Mononuclear cell (primary cell): Measurements from ENCODE around the gene ASS1. TPM values are rescaled to one million over a fixed set of nuclear protein-coding genes. Genes with fewer than 3 reads are reported as not detected.

ENCODE experiments used
- H3K27me3 ChIP-seq: 2 replicates; pipeline ENCODE4 v1.6.0; 2011; ENCODE audit warnings: low read length, control low read depth; ENCODE audit not compliant: insufficient read depth
- H3K4me1 ChIP-seq: 2 replicates; pipeline ENCODE4 v1.5.1; 2011; ENCODE audit warnings: mild to moderate bottlenecking, low read length, control low read depth; ENCODE audit not compliant: insufficient read depth
- H3K4me3 ChIP-seq: 2 replicates; pipeline ENCODE4 v1.5.1; 2011; ENCODE audit warnings: mild to moderate bottlenecking, low read length, moderate library complexity
- H3K9me3 ChIP-seq: 2 replicates; pipeline ENCODE4 v1.5.1; 2011; ENCODE audit warnings: low read depth, mild to moderate bottlenecking, control low read depth, low read length
- total RNA-seq: library from RNA; depleted of rRNA; stranded (reverse); fragments of >200 nt; gene quantifications from one replicate; pipeline ENCODE4 v1.2.3, GENCODE V29; 2012

Gene ASS1
- total RNA-seq, 1 donor = 0.10 TPM

DNA sequence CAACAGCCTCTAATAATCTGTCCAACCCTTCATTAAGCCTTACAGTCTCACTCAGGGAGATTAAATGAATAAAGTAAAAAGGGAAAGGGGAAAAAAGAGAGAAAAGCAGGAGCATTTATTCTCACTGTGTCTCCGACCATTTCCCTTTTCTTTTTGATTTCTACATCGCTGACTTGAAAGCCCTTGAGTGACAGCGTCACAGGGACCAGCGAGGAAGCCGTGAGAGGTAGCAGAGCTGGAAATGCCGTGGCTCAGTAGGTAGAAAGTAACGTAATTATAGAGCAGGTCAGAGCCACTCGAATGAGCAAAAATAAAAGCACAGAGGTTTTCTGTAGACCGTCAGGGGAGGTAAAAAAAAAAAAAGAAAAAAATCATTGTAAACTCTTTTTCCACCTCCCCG is 52.4 kb downstream of the ASS1 start:
- Histone ChIP-seq H3K4me3 (no peak overlapping the region), H3K4me1 (no peaks in the 10 kb centered on the region), H3K27me3 (no peaks in the 10 kb centered on the region), H3K9me3 (no peaks in the 10 kb centered on the region)

- H3K9me3 ChIP-seq = no peaks in the 10 kb centered on the region
- H3K4me3 ChIP-seq = no peak overlapping the region
These were observed 53.6 kb downstream of the ASS1 start for GRCh38 chr9:130498298-130498917.

GRCh38 chr9:130498918-130499698 is 54.3 kb downstream of the ASS1 start:
- Histone ChIP-seq H3K9me3 (no peaks in the 10 kb centered on the region), H3K4me3 (no peak overlapping the region), H3K4me1 (no peaks in the 10 kb centered on the region), H3K27me3 (no peaks in the 10 kb centered on the region)

More at GRCh38 chr9:130498298-130498917, 53.6 kb downstream of the ASS1 start:
- Histone ChIP-seq H3K27me3 (no peaks in the 10 kb centered on the region), H3K4me1 (no peaks in the 10 kb centered on the region)

- Histone ChIP-seq H3K4me3 (no peak overlapping the region), H3K9me3 (no peaks in the 10 kb centered on the region), H3K27me3 (no peaks in the 10 kb centered on the region), H3K4me1 (no peaks in the 10 kb centered on the region)
These were observed 55.1 kb downstream of the ASS1 start for GRCh38 chr9:130499804-130500263.

DNA sequence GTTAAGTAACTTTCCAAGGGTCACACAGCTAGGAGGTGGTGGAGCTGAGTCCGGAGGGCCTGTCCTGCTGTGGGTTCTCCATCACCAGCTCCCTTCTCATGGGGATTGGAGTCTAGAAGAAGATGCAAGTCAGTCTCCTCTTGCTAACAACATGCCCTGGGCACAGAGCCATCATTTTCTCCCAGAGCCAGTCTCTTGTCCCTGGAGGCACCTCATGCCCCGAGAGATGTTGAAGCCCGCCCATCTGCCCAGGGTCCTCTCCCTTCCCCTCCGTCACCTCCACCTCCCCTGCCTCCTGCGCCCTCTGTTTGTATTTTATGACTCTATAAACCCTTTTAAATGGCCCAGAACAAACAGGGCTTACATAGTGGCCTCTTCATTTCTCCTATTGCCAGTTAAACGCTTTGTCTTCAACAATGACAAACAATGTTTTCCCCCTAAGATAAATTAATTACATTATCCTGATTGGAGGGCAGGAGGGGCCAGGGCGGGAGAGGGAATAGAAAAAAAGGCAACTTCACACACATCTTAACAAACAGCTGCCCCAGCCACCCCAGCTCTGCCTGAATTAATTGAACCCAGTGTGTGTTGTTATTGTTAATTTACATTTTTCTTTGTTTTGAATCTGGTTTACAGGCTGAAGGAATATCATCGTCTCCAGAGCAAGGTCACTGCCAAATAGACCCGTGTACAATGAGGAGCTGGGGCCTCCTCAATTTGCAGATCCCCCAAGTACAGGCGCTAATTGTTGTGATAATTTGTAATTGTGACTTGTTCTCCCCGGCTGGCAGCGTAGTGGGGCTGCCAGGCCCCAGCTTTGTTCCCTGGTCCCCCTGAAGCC is 55.8 kb downstream of the ASS1 start:
- H3K9me3 ChIP-seq = no peaks in the 10 kb centered on the region
- no peaks in the 10 kb centered on the region for H3K27me3 ChIP-seq
- no peaks in the 10 kb centered on the region for H3K4me1 ChIP-seq
- H3K4me3 ChIP-seq = no peak overlapping the region

GRCh38 chr9:130501639-130502038 is 56.9 kb downstream of the ASS1 start:
- no peaks in the 10 kb centered on the region for H3K4me1 ChIP-seq
- H3K27me3 ChIP-seq = no peaks in the 10 kb centered on the region
- H3K4me3 ChIP-seq = no peak overlapping the region
- H3K9me3 ChIP-seq = no peaks in the 10 kb centered on the region

GRCh38 chr9:130508218-130508617 is 63.5 kb downstream of the ASS1 start:
- Histone ChIP-seq H3K27me3 (peaks cover 3% of the 10 kb centered on the region), H3K4me1 (no peaks in the 10 kb centered on the region), H3K4me3 (no peak overlapping the region), H3K9me3 (no peaks in the 10 kb centered on the region)

DNA sequence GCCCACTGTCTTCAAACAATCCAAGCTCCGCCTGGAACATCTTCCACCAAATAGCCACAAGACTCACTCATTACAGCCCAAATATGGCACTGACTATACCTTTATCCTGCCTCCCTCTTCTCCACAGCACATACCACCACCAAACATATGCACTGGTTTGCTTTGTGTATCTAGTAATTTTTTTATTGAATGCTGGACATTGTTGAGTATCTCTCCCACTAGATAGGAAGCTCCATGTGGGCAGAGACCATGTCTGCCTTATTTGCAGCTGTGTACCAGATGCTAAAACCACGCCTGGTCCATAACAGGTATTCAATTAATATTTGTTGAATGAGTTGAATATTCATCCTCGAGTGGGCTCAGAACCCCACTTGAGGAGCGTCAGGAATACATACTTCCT is 67.4 kb downstream of the ASS1 start:
- Histone ChIP-seq H3K27me3 (peaks cover 3% of the 10 kb centered on the region), H3K4me1 (no peaks in the 10 kb centered on the region), H3K9me3 (no peaks in the 10 kb centered on the region), H3K4me3 (no peak overlapping the region)

DNA sequence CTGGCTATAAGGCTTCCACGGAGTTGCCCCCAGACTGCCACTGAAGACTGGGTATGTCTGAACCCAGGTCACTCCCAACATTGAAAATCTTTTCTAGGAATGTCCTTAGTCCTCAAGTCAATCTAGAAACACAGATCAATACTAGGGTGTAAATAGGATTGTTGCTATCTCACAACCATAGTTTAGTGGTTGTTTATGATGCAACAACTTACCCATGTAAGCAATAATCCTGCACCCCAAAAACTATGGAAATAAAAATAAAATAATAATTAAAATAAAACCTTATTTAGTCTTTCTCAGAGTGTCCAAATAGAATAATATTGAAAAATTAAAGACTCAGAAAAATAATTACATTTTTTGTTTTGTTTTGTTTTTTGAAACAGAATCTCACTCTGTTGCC is 68.3 kb downstream of the ASS1 start:
- Histone ChIP-seq H3K4me1 (no peaks in the 10 kb centered on the region), H3K27me3 (peaks cover 3% of the 10 kb centered on the region), H3K4me3 (no peak overlapping the region), H3K9me3 (no peaks in the 10 kb centered on the region)

DNA sequence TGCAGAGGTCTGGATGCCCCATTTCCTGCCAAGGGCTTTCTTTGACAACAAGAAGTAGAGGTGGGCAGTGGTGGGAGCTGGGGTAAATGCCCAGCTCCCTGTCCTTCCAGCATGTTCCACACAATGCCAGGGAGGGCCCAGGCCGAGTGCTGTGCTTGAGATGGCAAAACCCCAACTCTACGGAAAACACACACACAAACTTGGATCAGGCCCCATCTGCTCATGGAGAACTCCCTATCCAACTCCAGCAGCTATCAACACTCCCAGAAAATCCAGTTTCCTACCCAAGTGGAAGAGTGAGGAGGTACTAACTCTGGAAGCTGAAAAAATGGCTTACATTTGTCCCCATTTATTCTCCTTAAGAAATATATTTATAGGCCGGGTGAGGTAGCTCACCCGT is 73.5 kb downstream of the ASS1 start:
- Histone ChIP-seq H3K9me3 (no peaks in the 10 kb centered on the region), H3K27me3 (no peaks in the 10 kb centered on the region), H3K4me3 (no peak overlapping the region), H3K4me1 (no peaks in the 10 kb centered on the region)

DNA sequence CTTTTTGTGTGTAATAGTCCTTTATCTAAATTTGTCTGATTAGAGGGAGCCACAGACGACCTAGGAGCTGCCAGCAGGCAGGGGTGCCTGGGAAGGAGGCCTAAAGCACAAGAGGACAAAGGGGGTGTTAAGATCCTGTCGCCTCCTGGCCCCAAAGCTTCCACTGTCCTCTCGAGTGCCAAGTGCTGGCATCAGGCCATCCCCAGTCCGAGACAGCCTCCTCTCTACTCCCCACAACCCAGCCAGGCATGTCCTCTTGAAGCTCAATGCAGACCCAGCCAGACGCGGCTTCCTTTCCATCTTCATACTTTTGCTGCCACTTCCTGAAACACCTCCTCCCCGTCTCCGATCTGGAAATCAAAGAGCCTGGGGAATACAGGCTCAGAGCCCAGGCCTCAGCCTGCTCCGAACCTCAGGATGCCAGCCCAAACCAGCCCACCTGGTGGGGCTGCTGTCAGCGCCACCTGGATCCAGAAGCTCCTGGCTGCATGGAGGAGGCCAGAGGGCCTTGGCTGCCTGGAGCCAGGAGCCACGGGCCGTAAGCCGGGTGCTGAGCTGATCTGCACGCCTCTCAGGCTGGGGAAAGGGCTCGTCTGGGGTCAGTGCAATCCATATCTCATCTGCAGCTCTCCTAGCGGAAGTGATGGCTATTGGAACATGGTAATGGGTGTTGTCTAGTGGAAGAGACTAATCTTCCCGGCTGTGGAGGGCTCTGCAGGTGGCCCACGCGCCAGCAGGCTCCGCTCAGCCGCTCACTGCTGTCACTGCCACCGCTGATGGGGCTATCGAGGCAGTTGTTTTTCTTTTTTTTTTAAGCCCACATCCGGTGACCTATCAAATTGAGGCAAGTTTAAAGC is 74.4 kb downstream of the ASS1 start:
- no peaks in the 10 kb centered on the region for H3K9me3 ChIP-seq
- no peak overlapping the region for H3K4me3 ChIP-seq
- H3K27me3 ChIP-seq = no peaks in the 10 kb centered on the region
- H3K4me1 ChIP-seq = no peaks in the 10 kb centered on the region

- H3K4me3 ChIP-seq = no peak overlapping the region
- H3K9me3 ChIP-seq = no peaks in the 10 kb centered on the region
- no peaks in the 10 kb centered on the region for H3K4me1 ChIP-seq
- no peaks in the 10 kb centered on the region for H3K27me3 ChIP-seq
These were observed 75.2 kb downstream of the ASS1 start for GRCh38 chr9:130519927-130520326.

GRCh38 chr9:130521715-130522114 is 77.0 kb downstream of the ASS1 start:
- Histone ChIP-seq H3K27me3 (no peaks in the 10 kb centered on the region), H3K4me3 (no peak overlapping the region), H3K4me1 (no peaks in the 10 kb centered on the region), H3K9me3 (no peaks in the 10 kb centered on the region)

- Histone ChIP-seq H3K4me3 (no peak overlapping the region), H3K9me3 (no peaks in the 10 kb centered on the region), H3K27me3 (no peaks in the 10 kb centered on the region), H3K4me1 (no peaks in the 10 kb centered on the region)
These were observed 77.6 kb downstream of the ASS1 start for GRCh38 chr9:130522233-130522808.
